ENCODE data around the gene ALOX12B. TPM values are rescaled to one million over a fixed set of nuclear protein-coding genes. Genes with fewer than 3 reads are reported as not detected.

Gene ALOX12B
- polyA plus RNA-seq, 1 of the 3 experiments (the other 2 are of a cell fraction) = 0.20 TPM

DNA sequence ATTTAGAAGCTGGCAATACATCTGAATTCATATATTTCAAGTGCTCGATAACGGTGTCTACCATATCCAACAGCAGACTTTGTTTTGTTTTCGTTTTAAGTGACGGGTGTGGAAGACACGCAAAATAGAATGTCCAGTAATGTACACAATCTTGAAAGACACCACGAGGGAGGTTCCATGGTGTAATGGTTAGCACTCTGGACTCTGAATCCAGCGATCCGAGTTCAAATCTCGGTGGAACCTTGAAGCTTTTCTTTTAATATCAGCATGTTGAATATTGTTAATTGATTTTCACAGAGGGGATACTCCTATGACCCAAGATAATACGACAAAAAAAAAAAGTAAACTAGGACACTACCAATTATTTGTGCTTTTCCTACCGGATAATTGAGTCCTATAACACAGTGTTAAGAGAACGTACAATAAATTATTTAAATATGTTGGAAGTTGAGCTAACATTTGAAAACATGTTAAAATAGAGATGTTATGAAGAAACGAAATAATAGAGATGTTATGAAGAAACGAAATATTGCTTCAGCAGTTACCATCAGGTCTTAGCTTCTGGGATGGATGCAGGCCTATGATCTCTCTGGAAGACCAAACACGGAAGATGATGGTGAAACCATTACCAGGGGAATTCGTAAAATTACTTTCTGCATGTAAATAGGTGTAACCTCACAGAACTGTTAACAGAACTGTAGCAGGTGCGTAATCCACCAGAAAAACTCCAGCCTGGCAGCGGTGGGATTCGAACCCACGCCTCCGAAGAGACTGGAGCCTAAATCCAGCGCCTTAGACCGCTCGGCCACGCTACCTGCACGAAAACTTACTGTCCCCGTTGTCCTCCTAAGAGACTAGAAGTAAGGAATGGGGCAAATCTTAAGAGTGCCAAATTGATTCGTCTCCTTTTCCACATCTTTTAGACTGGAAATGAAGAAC is 32.3 kb upstream of the ALOX12B start:
- DNase-seq = peak; percentile 53
- Histone ChIP-seq H3K36me3 (replicated peaks in 1 of 2; ENCODE audit: control insufficient read depth in 1 of 2, insufficient read depth in 2 of 2, low read length in 1 of 2) (no peaks in the 10 kb centered on the region), H3K9me2 (no peaks in the 10 kb centered on the region), H2AFZ (ENCODE audit: low read depth) (peak overlapping the region; percentile 58; the same call in 1 of the 2 replicates), H3K79me2 (ENCODE audit: insufficient read depth) (no peaks in the 10 kb centered on the region), H3K9me3 (no peaks in the 10 kb centered on the region), H3K4me3 (ENCODE audit: low read depth in 2 of 2, low read length in 1 of 2) (peak overlapping the region; percentile 53 to 81), H3F3A (replicated peaks; ENCODE audit: insufficient read depth) (peaks cover 23% of the 10 kb centered on the region), H3K27ac (ENCODE audit: low read depth in 2 of 2, low read length in 1 of 2) (peak overlapping the region; percentile 63 to 72), H3K4me2 (peak overlapping the region; percentile 97), H4K20me1 (ENCODE audit: insufficient read depth) (peaks cover 15% of the 10 kb centered on the region), H3K27me3 (ENCODE audit: insufficient read depth) (peaks cover 14% of the 10 kb centered on the region; the same call in 1 of the 2 replicates), H3K9ac (peak overlapping the region; percentile 65; the same call in 1 of the 2 replicates), H3K4me1 (ENCODE audit: control insufficient read depth in 1 of 2, insufficient read depth in 2 of 2, low read depth in 1 of 2, low read length in 1 of 2) (peaks cover 0 to 36% of the 10 kb centered on the region in 2 experiments; a peak in 2 of 4 replicates)
- WGBS (ENCODE audit: low lambda C conversion rate) = 1% methylated on average over 28 of the region's 28 CpGs
- CTCF ChIA-PET = interaction anchor here (0.6 to 15.2 kb wide), 41 partner anchors 8 to 186 kb away, joined by 3 to 298 read pairs (median 7); partner anchors contain the start of genes ALOX12B, PER1, SLC25A35 and TMEM107
- POLR2A ChIA-PET = interaction anchor here (0.6 to 1.4 kb wide), 4 partner anchors 53 to 434 kb away, joined by 3 to 6 read pairs (median 4); no protein-coding TSS in a partner anchor
- TF ChIP-seq, protein P1, sequence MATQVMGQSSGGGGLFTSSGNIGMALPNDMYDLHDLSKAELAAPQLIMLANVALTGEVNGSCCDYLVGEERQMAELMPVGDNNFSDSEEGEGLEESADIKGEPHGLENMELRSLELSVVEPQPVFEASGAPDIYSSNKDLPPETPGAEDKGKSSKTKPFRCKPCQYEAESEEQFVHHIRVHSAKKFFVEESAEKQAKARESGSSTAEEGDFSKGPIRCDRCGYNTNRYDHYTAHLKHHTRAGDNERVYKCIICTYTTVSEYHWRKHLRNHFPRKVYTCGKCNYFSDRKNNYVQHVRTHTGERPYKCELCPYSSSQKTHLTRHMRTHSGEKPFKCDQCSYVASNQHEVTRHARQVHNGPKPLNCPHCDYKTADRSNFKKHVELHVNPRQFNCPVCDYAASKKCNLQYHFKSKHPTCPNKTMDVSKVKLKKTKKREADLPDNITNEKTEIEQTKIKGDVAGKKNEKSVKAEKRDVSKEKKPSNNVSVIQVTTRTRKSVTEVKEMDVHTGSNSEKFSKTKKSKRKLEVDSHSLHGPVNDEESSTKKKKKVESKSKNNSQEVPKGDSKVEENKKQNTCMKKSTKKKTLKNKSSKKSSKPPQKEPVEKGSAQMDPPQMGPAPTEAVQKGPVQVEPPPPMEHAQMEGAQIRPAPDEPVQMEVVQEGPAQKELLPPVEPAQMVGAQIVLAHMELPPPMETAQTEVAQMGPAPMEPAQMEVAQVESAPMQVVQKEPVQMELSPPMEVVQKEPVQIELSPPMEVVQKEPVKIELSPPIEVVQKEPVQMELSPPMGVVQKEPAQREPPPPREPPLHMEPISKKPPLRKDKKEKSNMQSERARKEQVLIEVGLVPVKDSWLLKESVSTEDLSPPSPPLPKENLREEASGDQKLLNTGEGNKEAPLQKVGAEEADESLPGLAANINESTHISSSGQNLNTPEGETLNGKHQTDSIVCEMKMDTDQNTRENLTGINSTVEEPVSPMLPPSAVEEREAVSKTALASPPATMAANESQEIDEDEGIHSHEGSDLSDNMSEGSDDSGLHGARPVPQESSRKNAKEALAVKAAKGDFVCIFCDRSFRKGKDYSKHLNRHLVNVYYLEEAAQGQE (IDR thresholded peaks at IDR 0.05; ENCODE audit: low read depth, low read length) = no peak
- no peak for TF ChIP-seq TAF1 (IDR thresholded peaks at IDR 0.05; ENCODE audit: borderline replicate concordance, low read depth, low read length)
- TF ChIP-seq POLR2AphosphoS5 (IDR thresholded peaks at IDR 0.05; ENCODE audit: low read depth, low read length) = no peak
- no peak for TF ChIP-seq JUND (IDR thresholded peaks at IDR 0.05)
- TF ChIP-seq RAD21 (IDR thresholded peaks at IDR 0.05; ENCODE audit: low read length) = no peak
- TF ChIP-seq, protein P2, sequence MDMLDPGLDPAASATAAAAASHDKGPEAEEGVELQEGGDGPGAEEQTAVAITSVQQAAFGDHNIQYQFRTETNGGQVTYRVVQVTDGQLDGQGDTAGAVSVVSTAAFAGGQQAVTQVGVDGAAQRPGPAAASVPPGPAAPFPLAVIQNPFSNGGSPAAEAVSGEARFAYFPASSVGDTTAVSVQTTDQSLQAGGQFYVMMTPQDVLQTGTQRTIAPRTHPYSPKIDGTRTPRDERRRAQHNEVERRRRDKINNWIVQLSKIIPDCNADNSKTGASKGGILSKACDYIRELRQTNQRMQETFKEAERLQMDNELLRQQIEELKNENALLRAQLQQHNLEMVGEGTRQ (IDR thresholded peaks at IDR 0.05; ENCODE audit: borderline replicate concordance, low read depth, low read length) = no peak
- no peak for TF ChIP-seq FOXM1 (IDR thresholded peaks at IDR 0.05; ENCODE audit: low read depth)
- peak; percentile 25; the same call in 1 of the 2 replicates for TF ChIP-seq TCF12 (IDR thresholded peaks at IDR 0.05)
- TF ChIP-seq, protein P3, sequence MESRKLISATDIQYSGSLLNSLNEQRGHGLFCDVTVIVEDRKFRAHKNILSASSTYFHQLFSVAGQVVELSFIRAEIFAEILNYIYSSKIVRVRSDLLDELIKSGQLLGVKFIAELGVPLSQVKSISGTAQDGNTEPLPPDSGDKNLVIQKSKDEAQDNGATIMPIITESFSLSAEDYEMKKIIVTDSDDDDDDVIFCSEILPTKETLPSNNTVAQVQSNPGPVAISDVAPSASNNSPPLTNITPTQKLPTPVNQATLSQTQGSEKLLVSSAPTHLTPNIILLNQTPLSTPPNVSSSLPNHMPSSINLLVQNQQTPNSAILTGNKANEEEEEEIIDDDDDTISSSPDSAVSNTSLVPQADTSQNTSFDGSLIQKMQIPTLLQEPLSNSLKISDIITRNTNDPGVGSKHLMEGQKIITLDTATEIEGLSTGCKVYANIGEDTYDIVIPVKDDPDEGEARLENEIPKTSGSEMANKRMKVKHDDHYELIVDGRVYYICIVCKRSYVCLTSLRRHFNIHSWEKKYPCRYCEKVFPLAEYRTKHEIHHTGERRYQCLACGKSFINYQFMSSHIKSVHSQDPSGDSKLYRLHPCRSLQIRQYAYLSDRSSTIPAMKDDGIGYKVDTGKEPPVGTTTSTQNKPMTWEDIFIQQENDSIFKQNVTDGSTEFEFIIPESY (IDR thresholded peaks at IDR 0.05; ENCODE audit: borderline replicate concordance, low read depth) = no peak
- peak in 1 of 2 experiments; percentile 17; a peak in 1 of 4 replicates for TF ChIP-seq EP300 (IDR thresholded peaks at IDR 0.05; ENCODE audit: borderline replicate concordance in 1 of 2, low read depth in 1 of 2, low read length in 1 of 2)
- no peak for TF ChIP-seq RFX5 (IDR thresholded peaks at IDR 0.05; ENCODE audit: low read length)
- TF ChIP-seq RXRA (IDR thresholded peaks at IDR 0.05; ENCODE audit: borderline replicate concordance, low read depth) = no peak; the same call in 1 of the 2 replicates
- 0 out of 2 replicates have a peak, but pooled peaks have one; percentile 28 for TF ChIP-seq NFIC (IDR thresholded peaks at IDR 0.05; ENCODE audit: borderline replicate concordance)
- TF ChIP-seq RCOR1 (IDR thresholded peaks at IDR 0.05; ENCODE audit: low read length) = peak; percentile 68
- no peak for TF ChIP-seq GATA2 (CRISPR knock-in tag; IDR thresholded peaks at IDR 0.05)
- TF ChIP-seq, protein P4, sequence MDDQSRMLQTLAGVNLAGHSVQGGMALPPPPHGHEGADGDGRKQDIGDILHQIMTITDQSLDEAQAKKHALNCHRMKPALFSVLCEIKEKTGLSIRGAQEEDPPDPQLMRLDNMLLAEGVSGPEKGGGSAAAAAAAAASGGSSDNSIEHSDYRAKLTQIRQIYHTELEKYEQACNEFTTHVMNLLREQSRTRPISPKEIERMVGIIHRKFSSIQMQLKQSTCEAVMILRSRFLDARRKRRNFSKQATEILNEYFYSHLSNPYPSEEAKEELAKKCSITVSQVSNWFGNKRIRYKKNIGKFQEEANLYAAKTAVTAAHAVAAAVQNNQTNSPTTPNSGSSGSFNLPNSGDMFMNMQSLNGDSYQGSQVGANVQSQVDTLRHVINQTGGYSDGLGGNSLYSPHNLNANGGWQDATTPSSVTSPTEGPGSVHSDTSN (IDR thresholded peaks at IDR 0.05) = no peak
- no peak for TF ChIP-seq SIN3A (IDR thresholded peaks at IDR 0.05; ENCODE audit: borderline replicate concordance, low read depth, low read length)
- no peak for TF ChIP-seq EZH2phosphoT487 (IDR thresholded peaks at IDR 0.05; ENCODE audit: borderline replicate concordance, low read depth)
- no peak for TF ChIP-seq SMC3 (IDR thresholded peaks at IDR 0.05; ENCODE audit: low read depth, low read length)
- TF ChIP-seq, protein P5, sequence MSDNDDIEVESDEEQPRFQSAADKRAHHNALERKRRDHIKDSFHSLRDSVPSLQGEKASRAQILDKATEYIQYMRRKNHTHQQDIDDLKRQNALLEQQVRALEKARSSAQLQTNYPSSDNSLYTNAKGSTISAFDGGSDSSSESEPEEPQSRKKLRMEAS (IDR thresholded peaks at IDR 0.05; ENCODE audit: low read depth) = peak; percentile 41; the same call in 1 of the 2 replicates
- TF ChIP-seq TEAD4 (IDR thresholded peaks at IDR 0.05; ENCODE audit: borderline replicate concordance, insufficient read depth) = peak; percentile 84
- TF ChIP-seq, protein P6, sequence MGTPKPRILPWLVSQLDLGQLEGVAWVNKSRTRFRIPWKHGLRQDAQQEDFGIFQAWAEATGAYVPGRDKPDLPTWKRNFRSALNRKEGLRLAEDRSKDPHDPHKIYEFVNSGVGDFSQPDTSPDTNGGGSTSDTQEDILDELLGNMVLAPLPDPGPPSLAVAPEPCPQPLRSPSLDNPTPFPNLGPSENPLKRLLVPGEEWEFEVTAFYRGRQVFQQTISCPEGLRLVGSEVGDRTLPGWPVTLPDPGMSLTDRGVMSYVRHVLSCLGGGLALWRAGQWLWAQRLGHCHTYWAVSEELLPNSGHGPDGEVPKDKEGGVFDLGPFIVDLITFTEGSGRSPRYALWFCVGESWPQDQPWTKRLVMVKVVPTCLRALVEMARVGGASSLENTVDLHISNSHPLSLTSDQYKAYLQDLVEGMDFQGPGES (IDR thresholded peaks at IDR 0.05; ENCODE audit: low read depth, low read length) = no peak
